CD14-positive monocyte (primary cell): ENCODE measurements around the gene VGF. TPM values are rescaled to one million over a fixed set of nuclear protein-coding genes. Genes with fewer than 3 reads are reported as not detected.
"Not testable (repeated sequence)": the region's sequence is repeated elsewhere in the genome, so short reads cannot be mapped to it uniquely, and the experiment has no call there.

Experiments used
- DNase-seq, 3 donors: peaks; one replicate each; pipeline ENCODE4 v3.0.0-alpha.2; 2011 to 2022
- H2AFZ ChIP-seq: 2 replicates; pipeline ENCODE4 v1.6.0; 2012; ENCODE audit warnings: mild to moderate bottlenecking, low read depth, low read length, inconsistent platforms; ENCODE audit not compliant: insufficient read depth, poor library complexity, severe bottlenecking
- H3K27ac ChIP-seq, 2 donors: 1 replicate in 1 of 2; 2 replicates in 1 of 2; pipeline ENCODE4 v1.5.1; 2012 to 2013; ENCODE audit warnings: low read length in 2 of 2, control low read depth in 1 of 2, inconsistent platforms in 1 of 2, low read depth in 1 of 2, mild to moderate bottlenecking in 1 of 2
- H3K27me3 ChIP-seq, 2 donors: one replicate each; pipeline versions ENCODE4 v1.6.0 to v1.6.1; 2011 to 2013; ENCODE audit warnings: low read length in 2 of 2; ENCODE audit not compliant: control insufficient read depth in 2 of 2, insufficient read depth in 2 of 2
- H3K36me3 ChIP-seq, 2 donors: replicated peaks in 1 of 2; 1 replicate in 1 of 2; 2 replicates in 1 of 2; pipeline versions ENCODE4 v1.5.1 to v1.6.1; 2012 to 2013; ENCODE audit warnings: low read length in 2 of 2, control low read depth in 1 of 2, inconsistent platforms in 1 of 2, mild to moderate bottlenecking in 1 of 2; ENCODE audit not compliant: insufficient read depth in 2 of 2, control insufficient read depth in 1 of 2
- H3K4me1 ChIP-seq, 2 donors: 1 replicate in 1 of 2; 2 replicates in 1 of 2; pipeline versions ENCODE4 v1.5.1 to v1.6.1; 2012 to 2013; ENCODE audit warnings: low read length in 2 of 2, control low read depth in 1 of 2, inconsistent platforms in 1 of 2, mild to moderate bottlenecking in 1 of 2, moderate library complexity in 1 of 2; ENCODE audit not compliant: insufficient read depth in 2 of 2, control insufficient read depth in 1 of 2
- H3K4me2 ChIP-seq: replicated peaks from 2 replicates; pipeline ENCODE3; 2012; ENCODE audit warnings: low read length, moderate library complexity, mild to moderate bottlenecking; ENCODE audit not compliant: poor library complexity, severe bottlenecking; ENCODE audit errors: extremely low read depth
- H3K4me3 ChIP-seq, 3 experiments: fragments of 200-600 bp in 1 of 3; sonication (generic) in 1 of 3; replicated peaks in 1 of 3; 1 replicate in 2 of 3; 2 replicates in 1 of 3; pipeline ENCODE4 v1.5.1; 2011 to 2013; ENCODE audit warnings: low read length in 3 of 3, mild to moderate bottlenecking in 3 of 3, control low read depth in 2 of 3, low read depth in 2 of 3, inconsistent platforms in 1 of 3, moderate library complexity in 1 of 3
- H3K79me2 ChIP-seq: 2 replicates; pipeline ENCODE4 v1.6.0; 2012; ENCODE audit warnings: mild to moderate bottlenecking, control low read depth, inconsistent platforms, low read length, moderate library complexity; ENCODE audit not compliant: insufficient read depth
- H3K9ac ChIP-seq: 2 replicates; pipeline ENCODE4 v1.6.0; 2017; ENCODE audit warnings: low read length, mild to moderate bottlenecking; ENCODE audit not compliant: insufficient read depth, poor library complexity, severe bottlenecking
- H3K9me3 ChIP-seq, 2 donors: replicated peaks in 1 of 2; 1 replicate in 1 of 2; 2 replicates in 1 of 2; pipeline versions ENCODE4 v1.5.1 to v1.6.1; 2012 to 2013; ENCODE audit warnings: low read length in 2 of 2, control low read depth in 1 of 2; ENCODE audit not compliant: control insufficient read depth in 1 of 2, insufficient read depth in 1 of 2
- H4K20me1 ChIP-seq: 2 replicates; pipeline ENCODE4 v1.6.0; 2012; ENCODE audit warnings: mild to moderate bottlenecking, low read length, control low read depth, moderate library complexity; ENCODE audit not compliant: insufficient read depth
- H3K27ac Mint-ChIP-seq, 7 donors: one replicate each; pipeline ENCODE4 v1.8.0; 2020; ENCODE audit warnings: mild to moderate bottlenecking in 7 of 7, mixed read lengths in 7 of 7, moderate library complexity in 6 of 7, inconsistent platforms in 2 of 7
- H3K27me3 Mint-ChIP-seq, 3 donors: one replicate each; pipeline ENCODE4 v1.8.0; 2021 to 2022; ENCODE audit warnings: low read depth in 3 of 3, mild to moderate bottlenecking in 3 of 3, mixed read lengths in 3 of 3, moderate library complexity in 3 of 3, inconsistent platforms in 1 of 3
- H3K36me3 Mint-ChIP-seq, 2 donors: one replicate each; pipeline ENCODE4 v1.8.0; 2020; ENCODE audit warnings: mixed read lengths in 2 of 2, inconsistent platforms in 1 of 2, mild to moderate bottlenecking in 1 of 2
- H3K4me1 Mint-ChIP-seq: one replicate; pipeline ENCODE4 v1.8.0; 2020; ENCODE audit warnings: mild to moderate bottlenecking, mixed read lengths
- H3K4me3 Mint-ChIP-seq, 2 donors: one replicate each; pipeline ENCODE4 v1.8.0; 2020; ENCODE audit warnings: mild to moderate bottlenecking in 2 of 2, mixed read lengths in 2 of 2, moderate library complexity in 1 of 2
- H3K9me3 Mint-ChIP-seq, 7 donors: one replicate each; pipeline ENCODE4 v1.8.0; 2020 to 2022; ENCODE audit warnings: mixed read lengths in 7 of 7, mild to moderate bottlenecking in 6 of 7, moderate library complexity in 6 of 7, inconsistent platforms in 2 of 7
- WGBS: methylation state at CpG from one replicate; pipeline ENCODE4 v1.1.5; 2013; ENCODE audit warnings: missing lambda C conversion rate; ENCODE audit not compliant: insufficient coverage; 5-methylcytosine and 5-hydroxymethylcytosine counted together
- intact Hi-C, 2 donors: fragments of 100-400 bp; cut with micrococcal nuclease; formaldehyde crosslinking; loops; one replicate each; pipeline versions ENCODE4 v1.15.0 to v1.15.1; 2023
- polyA plus RNA-seq, 3 donors: library from polyadenylated mRNA; depleted of rRNA in 1 of 3; unstranded in 2 of 3; stranded (reverse) in 1 of 3; fragments of 300-500 nt in 2 of 3; fragments of >200 nt in 1 of 3; fragmentation: Illumina TruSeq in 2 of 3; gene quantifications; 1 replicate in 2 of 3; 2 replicates in 1 of 3; pipeline ENCODE4 v1.2.3, GENCODE V29; 2012 to 2021
- TF ChIP-seq, protein P1 (sequence below): fragments of 200-600 bp; IDR thresholded peaks from one replicate; pipeline ENCODE4 v1.8.0; 2022; ENCODE audit warnings: antibody characterized with exemption, mild to moderate bottlenecking

The VGF gene
- polyA plus RNA-seq, 3 donors: not detected

DNA sequence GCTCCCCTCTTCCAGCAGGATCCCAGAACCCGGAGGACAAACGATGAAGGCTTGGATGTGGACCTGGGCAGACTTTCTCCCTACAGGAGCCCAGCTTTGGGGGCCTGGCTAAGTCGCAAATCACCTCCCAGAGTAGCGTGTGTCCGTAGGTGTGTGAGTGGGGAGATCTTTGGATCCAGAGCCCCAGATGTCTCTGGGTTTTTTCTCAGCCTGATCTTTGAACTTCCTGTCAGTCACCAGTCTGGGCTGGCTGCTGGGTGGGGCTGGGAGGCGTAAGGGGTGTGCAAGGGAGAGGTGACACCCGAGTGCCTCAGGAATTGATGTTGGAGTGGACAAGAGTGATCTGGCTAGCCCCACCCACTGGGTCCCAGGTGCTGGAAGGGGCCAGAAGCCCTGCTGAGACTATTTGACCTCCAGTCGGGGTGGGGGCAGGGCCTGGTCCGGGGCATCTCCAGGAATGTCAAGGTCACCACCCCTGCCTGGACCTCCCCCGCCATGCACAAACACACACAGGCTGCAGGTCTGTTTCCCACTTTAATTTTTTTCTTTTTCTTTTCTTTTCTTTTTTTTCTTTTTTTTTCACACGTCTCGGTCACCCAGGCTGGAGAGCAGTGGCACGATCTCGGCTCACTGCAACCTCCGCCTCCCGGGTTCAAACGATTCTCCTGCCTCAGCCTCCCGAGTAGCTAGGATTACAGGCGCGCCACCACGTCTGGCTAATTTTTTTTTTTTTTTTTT lies 35.7 kb upstream of the VGF start, which contains the start of gene MOGAT3:
Gene MOGAT3, minus strand, starts transcription at position 175 of the 738 bp plus-strand sequence. CDS start 182 bp downstream, outside the sequence.
- H3K27me3 ChIP-seq: peaks cover 10 to 46% of the 10 kb centered on the region in 2 donors
- intact Hi-C loops: no loop called here
- H3K9me3 Mint-ChIP-seq: peaks cover 0 to 13% (median 7%) of the 10 kb centered on the region in 7 donors
- H2AFZ ChIP-seq: peak within 1 kb of the TSS; percentile 31
- WGBS: 19% methylated on average over 7 of the region's 21 CpGs
- peak within 1 kb of the TSS in 2 of 7 donors; percentile 13 to 72 for H3K27ac Mint-ChIP-seq
- peaks cover 50 to 62% (median 52%) of the 10 kb centered on the region in 3 donors for H3K27me3 Mint-ChIP-seq
- H3K79me2 ChIP-seq: no peaks in the 10 kb centered on the region
- H3K4me3 Mint-ChIP-seq: peak within 1 kb of the TSS in 1 of 2 donors; percentile 87
- H3K9ac ChIP-seq: no peak within 1 kb of the TSS
- H3K4me2 ChIP-seq: peak within 1 kb of the TSS; percentile 24
- DNase-seq: no peak
- no peaks in the 10 kb centered on the region for H3K9me3 ChIP-seq
- peaks cover 30% of the 10 kb centered on the region for H3K4me1 Mint-ChIP-seq
- no peaks in the 10 kb centered on the region for H4K20me1 ChIP-seq
- H3K4me1 ChIP-seq: peaks cover 33 to 42% of the 10 kb centered on the region in 2 donors
- TF ChIP-seq, protein P1, sequence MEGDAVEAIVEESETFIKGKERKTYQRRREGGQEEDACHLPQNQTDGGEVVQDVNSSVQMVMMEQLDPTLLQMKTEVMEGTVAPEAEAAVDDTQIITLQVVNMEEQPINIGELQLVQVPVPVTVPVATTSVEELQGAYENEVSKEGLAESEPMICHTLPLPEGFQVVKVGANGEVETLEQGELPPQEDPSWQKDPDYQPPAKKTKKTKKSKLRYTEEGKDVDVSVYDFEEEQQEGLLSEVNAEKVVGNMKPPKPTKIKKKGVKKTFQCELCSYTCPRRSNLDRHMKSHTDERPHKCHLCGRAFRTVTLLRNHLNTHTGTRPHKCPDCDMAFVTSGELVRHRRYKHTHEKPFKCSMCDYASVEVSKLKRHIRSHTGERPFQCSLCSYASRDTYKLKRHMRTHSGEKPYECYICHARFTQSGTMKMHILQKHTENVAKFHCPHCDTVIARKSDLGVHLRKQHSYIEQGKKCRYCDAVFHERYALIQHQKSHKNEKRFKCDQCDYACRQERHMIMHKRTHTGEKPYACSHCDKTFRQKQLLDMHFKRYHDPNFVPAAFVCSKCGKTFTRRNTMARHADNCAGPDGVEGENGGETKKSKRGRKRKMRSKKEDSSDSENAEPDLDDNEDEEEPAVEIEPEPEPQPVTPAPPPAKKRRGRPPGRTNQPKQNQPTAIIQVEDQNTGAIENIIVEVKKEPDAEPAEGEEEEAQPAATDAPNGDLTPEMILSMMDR: no peak
- H3K36me3 ChIP-seq: peaks cover 3 to 4% of the 10 kb centered on the region in 2 donors
- H3K4me3 ChIP-seq: peak within 1 kb of the TSS in 1 of 3 experiments; percentile 28
- no peak within 1 kb of the TSS for H3K27ac ChIP-seq
- H3K36me3 Mint-ChIP-seq: peaks cover 4 to 15% of the 10 kb centered on the region in 2 donors

DNA sequence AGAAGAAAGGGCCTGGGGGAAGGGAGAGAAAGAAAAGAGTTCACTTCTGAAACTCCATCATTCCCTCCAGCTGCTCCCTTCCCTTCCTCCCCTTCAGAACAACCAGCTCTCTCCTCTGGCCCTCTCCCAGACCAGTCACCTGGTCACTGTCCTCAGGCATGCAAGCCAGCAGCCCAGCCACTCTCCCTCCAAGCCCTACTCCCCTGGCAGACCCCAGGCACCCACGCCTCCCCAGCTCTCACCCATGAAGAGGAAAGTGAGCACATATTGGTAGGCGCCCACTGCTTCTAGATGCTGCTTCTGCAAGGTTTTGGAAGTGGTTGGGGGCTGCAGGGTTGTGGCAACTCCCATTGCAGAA lies 35.1 kb upstream of the VGF start:
- Histone ChIP-seq H3K36me3 (no peaks in the 10 kb centered on the region), H3K4me1 (peaks cover 33 to 42% of the 10 kb centered on the region in 2 donors), H3K79me2 (no peaks in the 10 kb centered on the region), H2AFZ (no peak overlapping the region), H3K9me3 (no peaks in the 10 kb centered on the region), H3K27me3 (peaks cover 10 to 46% of the 10 kb centered on the region in 2 donors), H4K20me1 (no peaks in the 10 kb centered on the region), H3K9ac (no peak overlapping the region), H3K4me3 (no peak overlapping the region), H3K4me2 (no peak overlapping the region), H3K27ac (no peak overlapping the region)
- H3K4me1 Mint-ChIP-seq: peaks cover 30% of the 10 kb centered on the region
- WGBS: no CpG with 5 or more reads among the region's 2 CpGs
- intact Hi-C loops: no loop called here
- no peak for DNase-seq
- peak overlapping the region in 1 of 7 donors; percentile 72 for H3K27ac Mint-ChIP-seq
- H3K36me3 Mint-ChIP-seq: peaks cover 0 to 10% of the 10 kb centered on the region in 2 donors
- peaks cover 0 to 13% (median 7%) of the 10 kb centered on the region in 7 donors for H3K9me3 Mint-ChIP-seq
- TF ChIP-seq, protein P1: no peak
- H3K4me3 Mint-ChIP-seq: peak overlapping the region in 1 of 2 donors; percentile 87
- H3K27me3 Mint-ChIP-seq: peaks cover 50 to 64% (median 53%) of the 10 kb centered on the region in 3 donors

DNA sequence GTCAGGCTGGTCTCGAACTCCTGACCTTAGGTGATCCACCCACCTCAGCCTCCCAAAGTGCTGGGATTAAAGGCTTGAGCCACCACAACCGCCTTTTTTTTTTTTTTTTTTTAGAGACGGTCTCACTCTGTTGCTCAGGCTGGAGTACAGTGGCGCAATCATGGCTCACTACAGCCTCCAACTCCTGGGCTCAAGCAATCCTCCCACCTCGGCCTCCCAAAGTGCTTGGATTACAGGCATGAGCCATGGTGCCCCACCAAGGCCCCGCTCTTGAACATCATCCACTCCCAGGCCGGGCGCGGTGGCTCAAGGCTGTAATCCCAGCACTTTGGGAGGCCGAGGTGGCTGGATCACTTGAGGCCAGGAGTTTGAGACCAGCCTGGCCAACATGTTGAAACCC lies 34.2 kb upstream of the VGF start:
- H3K36me3 Mint-ChIP-seq, H3K27ac Mint-ChIP-seq, H3K4me2 ChIP-seq, H4K20me1 ChIP-seq, H3K79me2 ChIP-seq, H2AFZ ChIP-seq, H3K9ac ChIP-seq, intact Hi-C loops, H3K4me3 ChIP-seq, H3K9me3 ChIP-seq, H3K36me3 ChIP-seq, DNase-seq, H3K27ac ChIP-seq: not testable (repeated sequence)
- peaks cover 28 to 35% of the 10 kb centered on the region in 2 donors for H3K4me1 ChIP-seq
- H3K4me3 Mint-ChIP-seq: peak overlapping the region in 1 of 2 donors; percentile 69
- H3K9me3 Mint-ChIP-seq: peaks cover 0 to 13% (median 7%) of the 10 kb centered on the region in 7 donors
- peaks cover 51 to 64% (median 56%) of the 10 kb centered on the region in 3 donors for H3K27me3 Mint-ChIP-seq
- peaks cover 10 to 46% of the 10 kb centered on the region in 2 donors for H3K27me3 ChIP-seq
- H3K4me1 Mint-ChIP-seq: peaks cover 30% of the 10 kb centered on the region
- WGBS: 88% methylated on average over 6 of the region's 10 CpGs
